ENCODE results near the gene JPH4.

- TF ChIP-seq CTCF (IDR thresholded peaks at IDR 0.05; ENCODE audit: low read depth, low read length) (no peak), POLR2A (IDR thresholded peaks at IDR 0.05; ENCODE audit: extremely low read depth, insufficient read length) (no peak)
Measured at GRCh38 chr14:23612802-23613201, 34.2 kb upstream of the JPH4 start.
